CD8-positive, alpha-beta memory T cell (primary cell): ENCODE data around the gene CDH15. TPM values are rescaled to one million over a fixed set of nuclear protein-coding genes. Genes with fewer than 3 reads are reported as not detected.

ENCODE experiments used
- polyA plus RNA-seq: library from polyadenylated mRNA; unstranded; fragments of 300-500 nt; fragmentation: Illumina TruSeq; gene quantifications from one replicate; pipeline ENCODE4 v1.2.3, GENCODE V29; 2021
- total RNA-seq, 2 experiments: library from RNA; stranded (reverse); gene quantifications; one replicate each; pipeline ENCODE4 v1.2.3, GENCODE V29; 2021

CDH15 gene
- total and polyA plus RNA-seq, 3 experiments from 2014 or later: not detected

Other genes with a start within 250 kb of the CDH15 start
- gene CBFA2T3, start 194.5 kb upstream of the CDH15 start, total RNA-seq: under 1 TPM in 1 of 2 experiments, not detected in 1; 0.22 TPM
- gene CBFA2T3, start 194.5 kb upstream of the CDH15 start, polyA plus RNA-seq: not detected
- 10 to 100 TPM; 43.6 to 43.9 TPM for gene ACSF3, start 77.9 kb upstream of the CDH15 start, total RNA-seq
- 35.5 TPM for gene ACSF3, start 77.9 kb upstream of the CDH15 start, polyA plus RNA-seq
- gene SLC22A31, start 28.8 kb downstream of the CDH15 start, total RNA-seq: not detected
- not detected for gene SLC22A31, start 28.8 kb downstream of the CDH15 start, polyA plus RNA-seq
- 10 to 100 TPM; 11.4 to 13.5 TPM for gene ZNF778, start 46.0 kb downstream of the CDH15 start, total RNA-seq
- 4.1 TPM for gene ZNF778, start 46.0 kb downstream of the CDH15 start, polyA plus RNA-seq